ENCODE measurements around the gene PICALM.
"Not testable (repeated sequence)": the region's sequence is repeated elsewhere in the genome, so short reads cannot be mapped to it uniquely, and the experiment has no call there.

PICALM gene, protein sequence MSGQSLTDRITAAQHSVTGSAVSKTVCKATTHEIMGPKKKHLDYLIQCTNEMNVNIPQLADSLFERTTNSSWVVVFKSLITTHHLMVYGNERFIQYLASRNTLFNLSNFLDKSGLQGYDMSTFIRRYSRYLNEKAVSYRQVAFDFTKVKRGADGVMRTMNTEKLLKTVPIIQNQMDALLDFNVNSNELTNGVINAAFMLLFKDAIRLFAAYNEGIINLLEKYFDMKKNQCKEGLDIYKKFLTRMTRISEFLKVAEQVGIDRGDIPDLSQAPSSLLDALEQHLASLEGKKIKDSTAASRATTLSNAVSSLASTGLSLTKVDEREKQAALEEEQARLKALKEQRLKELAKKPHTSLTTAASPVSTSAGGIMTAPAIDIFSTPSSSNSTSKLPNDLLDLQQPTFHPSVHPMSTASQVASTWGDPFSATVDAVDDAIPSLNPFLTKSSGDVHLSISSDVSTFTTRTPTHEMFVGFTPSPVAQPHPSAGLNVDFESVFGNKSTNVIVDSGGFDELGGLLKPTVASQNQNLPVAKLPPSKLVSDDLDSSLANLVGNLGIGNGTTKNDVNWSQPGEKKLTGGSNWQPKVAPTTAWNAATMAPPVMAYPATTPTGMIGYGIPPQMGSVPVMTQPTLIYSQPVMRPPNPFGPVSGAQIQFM

DNA sequence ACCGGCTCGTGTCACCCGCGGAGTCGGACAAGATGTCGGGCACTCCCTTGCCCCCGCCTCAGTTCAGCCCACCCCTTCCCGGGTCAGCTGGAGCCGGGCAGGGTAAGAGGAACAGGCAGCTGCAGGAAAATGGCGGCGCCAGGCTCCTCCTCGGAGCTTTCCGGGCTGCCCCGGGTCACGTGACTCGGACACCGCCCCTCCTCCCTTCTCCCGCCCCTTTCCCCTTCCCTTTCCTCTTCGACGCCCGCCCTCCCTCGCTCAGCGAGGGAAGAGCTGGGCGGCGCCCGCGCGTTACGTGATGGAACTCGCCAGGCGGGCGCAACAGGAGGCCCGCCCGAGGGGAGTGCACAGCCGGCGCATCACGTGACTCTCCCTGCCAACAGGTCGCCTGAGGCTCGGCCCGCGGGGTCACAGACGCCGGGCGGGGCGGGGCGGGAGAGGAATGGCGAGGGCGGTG, at the start of gene PICALM:
Gene PICALM, minus strand, starts transcription at position 134 of the 457 bp plus-strand sequence. CDS start 304 bp downstream, outside the sequence.
- DNase-seq (ENCODE audit: low spot score) (peak; percentile 96), FAIRE-seq (peak; percentile 54)

GRCh38 chr11:86118253-86118652, 49.4 kb upstream of the PICALM start:
- peak; percentile 3 for DNase-seq (ENCODE audit: low spot score)
- no peak for FAIRE-seq

GRCh38 chr11:86117712-86118063, 48.8 kb upstream of the PICALM start:
- DNase-seq (ENCODE audit: low spot score) (peak; percentile 66), FAIRE-seq (no peak)

GRCh38 chr11:86117001-86117711, 48.3 kb upstream of the PICALM start:
- DNase-seq (ENCODE audit: low spot score): peak; percentile 93
- FAIRE-seq: no peak

DNA sequence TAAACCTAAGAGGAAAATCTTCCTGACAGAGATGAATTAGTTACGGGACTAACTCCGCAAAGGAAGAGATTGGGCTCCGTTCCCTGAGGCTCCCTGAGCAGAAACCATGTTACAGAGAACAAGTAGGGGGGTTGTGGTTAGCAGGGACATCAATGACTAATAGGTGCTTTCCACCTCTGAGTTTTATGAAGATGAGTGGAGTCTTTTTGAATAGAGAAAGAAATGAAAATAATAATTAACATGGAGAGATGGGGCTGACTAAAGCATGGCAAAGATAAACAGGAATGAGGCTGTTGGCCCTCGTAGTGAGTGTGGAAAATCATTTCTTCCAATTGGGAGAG, 47.5 kb upstream of the PICALM start:
- DNase-seq (ENCODE audit: low spot score): peak; percentile 97
- FAIRE-seq: peak; percentile 98

- FAIRE-seq (peak; percentile 70), DNase-seq (ENCODE audit: low spot score) (peak; percentile 58)
Observed at GRCh38 chr11:86115542-86116385, 46.9 kb upstream of the PICALM start.

DNA sequence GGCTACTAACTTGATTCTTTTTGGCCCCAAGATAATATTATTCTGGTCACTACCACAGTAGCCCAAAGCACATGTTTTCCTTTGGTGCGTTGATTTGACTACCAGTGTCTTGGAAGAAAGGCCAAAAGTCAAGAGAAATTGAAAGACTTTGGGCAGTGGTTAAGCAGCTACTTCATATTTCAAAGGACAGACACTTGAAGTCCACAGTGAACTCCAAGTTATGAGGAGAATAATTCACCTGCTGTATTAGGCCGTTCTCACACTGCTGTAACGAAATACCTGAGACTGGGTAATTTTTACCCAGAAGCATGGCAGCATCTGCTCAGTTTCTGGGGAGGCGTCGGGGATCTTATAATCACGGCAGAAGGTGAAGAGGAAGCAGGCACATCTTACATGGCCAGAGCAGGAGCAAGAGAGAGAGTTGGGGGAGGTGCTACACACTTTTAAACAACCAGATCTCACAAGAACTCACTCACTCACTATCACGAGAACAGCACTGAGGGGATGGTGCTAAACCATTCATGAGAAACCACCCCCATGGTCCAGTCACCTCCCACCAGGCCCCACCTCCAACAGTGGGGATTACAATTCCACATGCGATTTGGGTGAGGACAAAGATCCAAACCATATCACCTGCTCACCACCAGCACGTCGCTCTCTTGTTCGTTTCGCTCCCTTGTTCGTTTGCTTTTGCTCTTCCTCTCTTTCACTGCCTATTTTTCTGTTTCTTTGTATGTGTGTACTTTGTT, 40.2 kb upstream of the PICALM start:
- FAIRE-seq (no peak), DNase-seq (ENCODE audit: low spot score) (no peak)

GRCh38 chr11:86108191-86108590, 39.3 kb upstream of the PICALM start:
- DNase-seq (ENCODE audit: low spot score) (no peak), FAIRE-seq (no peak)

DNA sequence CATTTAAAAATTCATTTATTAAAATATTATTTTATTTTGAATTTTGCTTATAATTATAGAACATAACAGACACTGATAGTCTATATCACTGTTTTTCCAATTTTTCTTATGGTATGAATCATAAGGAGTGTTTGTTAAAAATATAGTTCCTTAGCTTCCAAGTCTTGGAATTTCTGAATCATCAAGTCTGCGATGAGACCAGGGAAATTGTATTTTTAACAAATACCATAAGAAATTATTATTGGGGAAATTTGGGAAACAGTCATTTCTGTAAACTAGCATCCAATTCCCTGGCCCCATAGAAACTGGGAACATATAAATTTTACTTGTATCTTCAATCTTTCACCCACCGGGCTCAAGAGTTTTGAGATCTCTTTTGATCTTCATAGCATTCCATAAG, 38.0 kb upstream of the PICALM start:
- DNase-seq (ENCODE audit: low spot score) (no peak), FAIRE-seq (no peak)

GRCh38 chr11:86106031-86106430, 37.1 kb upstream of the PICALM start:
- DNase-seq (ENCODE audit: low spot score); FAIRE-seq: not testable (repeated sequence)

GRCh38 chr11:86105601-86106000, 36.7 kb upstream of the PICALM start:
- not testable (repeated sequence) for FAIRE-seq; DNase-seq (ENCODE audit: low spot score)

DNA sequence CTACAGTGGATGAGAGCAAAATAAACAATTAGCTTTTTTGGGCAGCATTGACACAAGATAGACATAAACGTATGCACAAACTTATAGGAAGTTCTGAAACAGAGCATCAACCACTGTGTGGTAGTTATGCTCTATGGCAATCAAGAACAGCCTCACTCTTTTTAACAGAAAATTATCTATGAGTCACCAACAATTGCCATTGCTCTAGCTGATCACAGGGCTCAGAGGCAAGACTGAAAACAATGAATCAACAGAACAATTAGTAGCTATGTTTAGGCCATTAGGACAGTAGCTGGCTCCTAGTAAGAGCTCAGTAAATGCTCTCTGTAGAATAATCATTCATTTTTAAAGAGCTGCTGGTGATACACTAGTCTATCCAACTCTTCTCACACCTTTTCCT, 34.9 kb upstream of the PICALM start:
- FAIRE-seq (no peak), DNase-seq (ENCODE audit: low spot score) (no peak)

GRCh38 chr11:86101941-86102407, 33.1 kb upstream of the PICALM start:
- no peak for FAIRE-seq
- no peak for DNase-seq (ENCODE audit: low spot score)

DNA sequence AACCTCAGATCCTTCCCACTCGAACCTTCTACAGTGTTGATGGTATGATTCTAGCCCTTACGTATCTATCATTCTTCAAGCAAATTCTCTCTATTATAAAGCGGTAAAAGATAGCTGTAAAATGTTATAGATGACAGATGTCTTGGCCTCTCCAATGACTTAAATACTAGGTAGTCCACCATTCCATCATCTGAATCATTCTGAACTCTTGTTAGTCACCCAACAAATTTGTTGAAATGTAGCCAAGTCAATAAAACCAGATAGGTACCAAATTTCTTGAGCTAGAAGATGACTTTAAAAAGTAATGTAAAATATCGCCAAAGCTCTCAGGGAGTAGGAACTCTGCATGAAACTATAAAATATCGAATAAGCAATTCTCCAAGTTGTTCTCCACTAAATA, 32.6 kb upstream of the PICALM start:
- FAIRE-seq: no peak

DNA sequence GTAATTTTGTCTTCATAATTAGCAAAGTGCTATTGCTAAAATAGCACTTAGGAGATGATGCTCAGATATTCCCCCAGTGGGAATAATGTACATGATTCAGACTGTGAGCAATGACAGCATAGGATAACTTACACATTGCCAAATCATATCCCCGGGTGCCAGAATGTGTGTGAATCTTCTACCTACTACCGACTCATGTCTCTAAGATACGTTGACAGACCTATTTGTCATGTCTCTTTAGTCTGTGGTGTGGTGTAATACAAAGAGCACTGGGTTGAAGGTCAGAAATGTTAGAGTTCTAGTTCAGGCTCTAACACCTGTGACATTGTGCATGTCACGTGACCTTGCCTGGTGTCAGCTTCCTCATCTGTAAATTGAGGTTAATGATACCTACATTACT, 31.0 kb upstream of the PICALM start:
- FAIRE-seq (no peak), DNase-seq (ENCODE audit: low spot score) (peak; percentile 55)

More for the DNA sequence above, 32.6 kb upstream of the PICALM start:
- DNase-seq (ENCODE audit: low spot score): peak; percentile 26

DNA sequence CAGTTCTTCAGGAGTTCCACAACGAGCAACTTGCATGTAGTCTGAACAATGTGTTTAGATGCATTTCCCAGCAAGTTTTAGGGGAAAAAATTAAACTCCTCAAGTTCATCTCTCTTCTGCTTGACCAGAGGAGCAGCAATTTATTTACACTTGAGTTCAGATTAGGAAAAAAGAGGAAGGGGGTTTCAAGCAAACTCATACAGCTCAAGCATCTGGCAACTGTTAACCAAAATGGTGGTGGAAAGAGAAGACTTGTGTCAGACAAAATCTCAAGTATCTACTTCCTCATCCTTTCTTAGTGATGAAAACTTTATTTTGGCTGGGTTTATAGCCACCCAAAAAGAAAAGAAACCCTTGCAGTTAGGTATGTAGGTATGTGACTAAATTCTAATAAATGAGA, 29.1 kb upstream of the PICALM start:
- FAIRE-seq (no peak), DNase-seq (ENCODE audit: low spot score) (no peak)

GRCh38 chr11:86091566-86091965, 22.7 kb upstream of the PICALM start:
- no peak for FAIRE-seq

DNA sequence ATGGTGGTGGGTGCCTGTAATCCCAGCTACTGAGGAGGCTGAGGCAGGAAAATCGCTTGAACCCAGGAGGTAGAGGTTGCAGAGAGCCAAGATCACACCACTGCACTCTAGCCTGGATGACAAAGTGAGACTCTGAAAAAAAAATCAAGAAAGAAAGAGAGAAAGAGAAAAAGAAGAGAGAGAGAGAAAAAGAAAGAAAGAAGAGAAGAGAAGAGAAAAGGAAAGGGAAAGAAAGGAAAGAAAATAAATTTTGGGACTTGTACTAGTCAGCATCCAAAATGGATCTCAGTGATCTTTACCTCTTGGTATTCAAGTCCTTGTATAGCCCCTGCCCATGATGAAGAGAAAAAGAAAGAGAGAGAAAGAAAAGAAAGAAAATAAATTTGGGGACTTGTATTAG, 22.2 kb upstream of the PICALM start:
- FAIRE-seq: no peak

More at GRCh38 chr11:86091566-86091965, 22.7 kb upstream of the PICALM start:
- DNase-seq (ENCODE audit: low spot score): no peak

DNA sequence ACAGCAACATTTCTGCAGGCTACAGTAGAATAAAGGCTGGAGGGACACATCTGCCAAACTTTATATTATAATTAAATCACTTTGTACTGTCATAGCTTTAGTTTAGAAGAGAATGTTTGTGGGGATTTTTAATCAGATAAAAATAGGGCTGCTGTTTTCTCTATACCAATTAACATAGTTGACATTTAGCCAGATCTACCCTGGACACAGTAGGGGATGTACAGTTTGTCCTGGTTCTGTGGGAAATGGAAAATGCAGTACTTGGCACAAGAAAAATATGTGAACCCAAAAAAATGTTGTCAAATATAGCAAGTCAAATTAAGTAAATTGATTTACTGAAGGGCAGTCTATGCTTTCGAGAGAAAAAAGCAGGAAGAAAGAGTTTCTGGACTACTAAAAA, 20.8 kb upstream of the PICALM start:
- DNase-seq (ENCODE audit: low spot score): no peak
- FAIRE-seq: no peak

More for the DNA sequence above, 22.2 kb upstream of the PICALM start:
- no peak for DNase-seq (ENCODE audit: low spot score)

DNA sequence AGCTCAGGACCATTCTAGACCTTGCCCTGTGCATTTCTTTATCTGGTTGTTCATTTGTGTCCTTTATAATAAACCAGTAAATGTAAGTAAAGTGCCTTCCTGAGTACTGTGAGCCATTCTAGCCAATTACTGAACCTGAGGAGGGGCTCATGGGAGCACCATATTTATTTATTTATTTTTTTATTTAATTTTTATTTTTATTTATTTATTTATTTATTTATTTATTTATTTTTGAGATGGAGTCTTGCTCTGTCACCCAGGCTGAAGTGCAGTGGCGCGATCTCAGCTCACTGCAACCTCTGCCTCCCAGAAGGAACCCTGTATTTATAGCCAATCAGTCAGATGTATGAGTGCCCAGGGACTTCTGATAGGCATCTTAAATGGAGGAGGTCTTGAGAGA, 18.8 kb upstream of the PICALM start:
- not testable (repeated sequence) for DNase-seq (ENCODE audit: low spot score); FAIRE-seq
